ENCODE results near the gene CRLF2. TPM values are rescaled to one million over a fixed set of nuclear protein-coding genes. Genes with fewer than 3 reads are reported as not detected.
"Not testable (repeated sequence)": the region's sequence is repeated elsewhere in the genome, so short reads cannot be mapped to it uniquely, and the experiment has no call there.

The CRLF2 gene
- total RNA-seq, 3 donors from 2014 or later (not counting 1 experiment from before 2014, with no cell fraction given), result 1.3 TPM; not detected in 2

GRCh38 chrX:1231850-1232465 lies 19.5 kb upstream of the CRLF2 start:
- Histone ChIP-seq H3K36me3 (ENCODE audit: control insufficient read depth, insufficient read depth, low read length) (no peaks in the 10 kb centered on the region), H3K4me3 (ENCODE audit: low read length) (no peak overlapping the region), H3K4me1 (ENCODE audit: control insufficient read depth, insufficient read depth, low read length) (no peaks in the 10 kb centered on the region), H3K9me3 (ENCODE audit: control insufficient read depth, insufficient read depth, low read length) (no peaks in the 10 kb centered on the region), H3K27me3 (ENCODE audit: control insufficient read depth, insufficient read depth, low read length) (no peaks in the 10 kb centered on the region), H3K27ac (ENCODE audit: low read length) (no peak overlapping the region)
- H3K36me3 Mint-ChIP-seq, result no peaks in the 10 kb centered on the region
- ATAC-seq (no peak), DNase-seq (peak in 1 of 2 donors; percentile 64)
- 40% methylated on average over 14 of the region's 15 CpGs for WGBS (ENCODE audit: insufficient coverage)
- no peak overlapping the region for H3K4me3 Mint-ChIP-seq
- intact Hi-C loops (cut with micrococcal nuclease), result no loop called here
- peaks cover 0 to 3% of the 10 kb centered on the region in 2 donors for H3K9me3 Mint-ChIP-seq
- H3K27me3 Mint-ChIP-seq (ENCODE audit: low read depth in 2 of 2), result peaks cover 0 to 7% of the 10 kb centered on the region in 2 donors
- no peak overlapping the region for H3K27ac Mint-ChIP-seq
- H3K4me1 Mint-ChIP-seq, result no peaks in the 10 kb centered on the region
- no peak for TF ChIP-seq CTCF (IDR thresholded peaks at IDR 0.05)

GRCh38 chrX:1228101-1228500 lies 15.7 kb upstream of the CRLF2 start:
- H3K36me3 Mint-ChIP-seq; H3K27ac Mint-ChIP-seq; H3K4me3 Mint-ChIP-seq; H3K9me3 ChIP-seq (ENCODE audit: control insufficient read depth, insufficient read depth, low read length); H3K36me3 ChIP-seq (ENCODE audit: control insufficient read depth, insufficient read depth, low read length); H3K27ac ChIP-seq (ENCODE audit: low read length); ATAC-seq; H3K4me1 ChIP-seq (ENCODE audit: control insufficient read depth, insufficient read depth, low read length); H3K27me3 ChIP-seq (ENCODE audit: control insufficient read depth, insufficient read depth, low read length); DNase-seq; H3K27me3 Mint-ChIP-seq (ENCODE audit: low read depth in 2 of 2); intact Hi-C loops (cut with micrococcal nuclease); H3K4me3 ChIP-seq (ENCODE audit: low read length); H3K4me1 Mint-ChIP-seq: not testable (repeated sequence)
- WGBS (ENCODE audit: insufficient coverage), result 76% methylated on average over 5 of the region's 8 CpGs
- H3K9me3 Mint-ChIP-seq, result peaks cover 0 to 13% of the 10 kb centered on the region in 2 donors

GRCh38 chrX:1226249-1226648 lies 13.8 kb upstream of the CRLF2 start:
- TF ChIP-seq CTCF (IDR thresholded peaks at IDR 0.05), result no peak
- DNase-seq, result no peak
- ATAC-seq, result no peak
- Histone ChIP-seq H3K36me3 (ENCODE audit: control insufficient read depth, insufficient read depth, low read length) (no peaks in the 10 kb centered on the region), H3K4me3 (ENCODE audit: low read length) (no peak overlapping the region), H3K4me1 (ENCODE audit: control insufficient read depth, insufficient read depth, low read length) (no peaks in the 10 kb centered on the region), H3K27me3 (ENCODE audit: control insufficient read depth, insufficient read depth, low read length) (no peaks in the 10 kb centered on the region), H3K27ac (ENCODE audit: low read length) (no peak overlapping the region), H3K9me3 (ENCODE audit: control insufficient read depth, insufficient read depth, low read length) (no peaks in the 10 kb centered on the region)
- no peaks in the 10 kb centered on the region for H3K36me3 Mint-ChIP-seq
- peaks cover 0 to 13% of the 10 kb centered on the region in 2 donors for H3K9me3 Mint-ChIP-seq
- intact Hi-C loops (cut with micrococcal nuclease), result no loop called here
- H3K4me1 Mint-ChIP-seq, result no peaks in the 10 kb centered on the region
- H3K27ac Mint-ChIP-seq, result no peak overlapping the region
- peaks cover 0 to 4% of the 10 kb centered on the region in 2 donors for H3K27me3 Mint-ChIP-seq (ENCODE audit: low read depth in 2 of 2)
- H3K4me3 Mint-ChIP-seq, result no peak overlapping the region

- no peak overlapping the region for H3K4me3 Mint-ChIP-seq
- no peak overlapping the region for H3K27ac Mint-ChIP-seq
- H3K9me3 ChIP-seq (ENCODE audit: control insufficient read depth, insufficient read depth, low read length), result no peaks in the 10 kb centered on the region
- no peaks in the 10 kb centered on the region for H3K36me3 ChIP-seq (ENCODE audit: control insufficient read depth, insufficient read depth, low read length)
- DNase-seq (no peak), ATAC-seq (no peak)
- intact Hi-C loops (cut with micrococcal nuclease), result no loop called here
- H3K36me3 Mint-ChIP-seq, result no peaks in the 10 kb centered on the region
- no peak overlapping the region for H3K4me3 ChIP-seq (ENCODE audit: low read length)
- H3K27me3 Mint-ChIP-seq (ENCODE audit: low read depth in 2 of 2), result peaks cover 0 to 4% of the 10 kb centered on the region in 2 donors
- no peaks in the 10 kb centered on the region for H3K27me3 ChIP-seq (ENCODE audit: control insufficient read depth, insufficient read depth, low read length)
- WGBS (ENCODE audit: insufficient coverage), result 55% methylated on average over 8 of the region's 8 CpGs
- no peaks in the 10 kb centered on the region for H3K4me1 Mint-ChIP-seq
- no peak overlapping the region for H3K27ac ChIP-seq (ENCODE audit: low read length)
- TF ChIP-seq CTCF (IDR thresholded peaks at IDR 0.05), result no peak
- H3K9me3 Mint-ChIP-seq, result peaks cover 0 to 13% of the 10 kb centered on the region in 2 donors
- H3K4me1 ChIP-seq (ENCODE audit: control insufficient read depth, insufficient read depth, low read length), result no peaks in the 10 kb centered on the region
These were observed 12.5 kb upstream of the CRLF2 start for GRCh38 chrX:1224954-1225353.
